Progenitor cell of endocrine pancreas (in vitro differentiated cells): ENCODE results near the gene FAM50A. TPM values are rescaled to one million over a fixed set of nuclear protein-coding genes. Genes with fewer than 3 reads are reported as not detected.
"Not testable (repeated sequence)": the region's sequence is repeated elsewhere in the genome, so short reads cannot be mapped to it uniquely, and the experiment has no call there.

Experiments
- DNase-seq: peaks from one replicate; pipeline ENCODE4 v3.0.0; 2021; ENCODE audit warnings: low spot score; ENCODE audit not compliant: unreplicated experiment
- H3K27ac Mint-ChIP-seq: 2 replicates; pipeline ENCODE4 v1.8.0; 2021; ENCODE audit warnings: mild to moderate bottlenecking, moderate library complexity, mixed read lengths
- H3K27me3 Mint-ChIP-seq: 2 replicates; pipeline ENCODE4 v1.8.0; 2021; ENCODE audit warnings: mixed read lengths
- H3K36me3 Mint-ChIP-seq: 2 replicates; pipeline ENCODE4 v1.8.0; 2022; ENCODE audit warnings: mixed read lengths; ENCODE audit not compliant: insufficient read depth
- H3K4me1 Mint-ChIP-seq: 2 replicates; pipeline ENCODE4 v1.8.0; 2021; ENCODE audit warnings: low read depth, mixed read lengths
- H3K4me3 Mint-ChIP-seq: 2 replicates; pipeline ENCODE4 v1.8.0; 2021; ENCODE audit warnings: low read depth, mild to moderate bottlenecking, moderate library complexity, mixed read lengths
- H3K9me3 Mint-ChIP-seq: 2 replicates; pipeline ENCODE4 v1.8.0; 2021; ENCODE audit warnings: low read depth, mixed read lengths
- microRNA-seq: library from miRNA; unstranded; fragments of <30 nt; microRNA quantifications from one replicate; pipeline ENCODE4 v1.1.0, GENCODE V29; 2020; ENCODE audit warnings: borderline number of aligned reads; ENCODE audit not compliant: unreplicated experiment
- total RNA-seq: library from RNA; stranded (reverse); gene quantifications from 2 replicates; pipeline ENCODE4 v1.2.1, GENCODE V29; 2021
- TF ChIP-seq, protein P1 (sequence below): fragments of 200-600 bp; sonication (generic); IDR thresholded peaks from one replicate; pipeline ENCODE4 v1.5.0; 2021; ENCODE audit warnings: antibody characterized with exemption, mild to moderate bottlenecking; ENCODE audit not compliant: unreplicated experiment

FAM50A gene
- total RNA-seq, 1 donor from 2014 or later = 65.8 TPM

DNA sequence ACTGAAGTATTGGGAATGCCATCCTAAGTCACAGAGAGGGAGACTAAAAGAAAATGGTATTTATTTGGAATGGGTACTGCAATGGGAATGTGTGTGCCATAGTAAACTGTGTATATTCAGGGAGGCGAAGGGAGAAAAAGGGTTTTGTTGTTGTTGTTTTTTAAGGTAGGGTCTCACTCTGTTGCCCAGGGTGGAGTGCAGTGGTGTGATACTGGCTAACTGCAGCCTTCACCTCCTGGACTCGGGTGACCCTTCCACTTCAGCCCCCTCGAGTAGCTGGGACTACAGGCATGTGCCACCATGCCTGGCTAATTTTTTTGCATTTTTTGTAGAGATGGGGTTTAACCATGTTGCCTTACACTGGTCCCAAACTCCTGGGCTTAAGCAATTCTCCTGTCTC lies 50.8 kb downstream of the FAM50A start:
- Mint-ChIP-seq H3K4me1 (peaks cover 4% of the 10 kb centered on the region), H3K27ac (no peak overlapping the region), H3K27me3 (no peaks in the 10 kb centered on the region), H3K36me3 (peaks cover under 1% of the 10 kb centered on the region), H3K9me3 (peaks cover 6% of the 10 kb centered on the region), H3K4me3 (no peak overlapping the region)
- TF ChIP-seq, protein P1, sequence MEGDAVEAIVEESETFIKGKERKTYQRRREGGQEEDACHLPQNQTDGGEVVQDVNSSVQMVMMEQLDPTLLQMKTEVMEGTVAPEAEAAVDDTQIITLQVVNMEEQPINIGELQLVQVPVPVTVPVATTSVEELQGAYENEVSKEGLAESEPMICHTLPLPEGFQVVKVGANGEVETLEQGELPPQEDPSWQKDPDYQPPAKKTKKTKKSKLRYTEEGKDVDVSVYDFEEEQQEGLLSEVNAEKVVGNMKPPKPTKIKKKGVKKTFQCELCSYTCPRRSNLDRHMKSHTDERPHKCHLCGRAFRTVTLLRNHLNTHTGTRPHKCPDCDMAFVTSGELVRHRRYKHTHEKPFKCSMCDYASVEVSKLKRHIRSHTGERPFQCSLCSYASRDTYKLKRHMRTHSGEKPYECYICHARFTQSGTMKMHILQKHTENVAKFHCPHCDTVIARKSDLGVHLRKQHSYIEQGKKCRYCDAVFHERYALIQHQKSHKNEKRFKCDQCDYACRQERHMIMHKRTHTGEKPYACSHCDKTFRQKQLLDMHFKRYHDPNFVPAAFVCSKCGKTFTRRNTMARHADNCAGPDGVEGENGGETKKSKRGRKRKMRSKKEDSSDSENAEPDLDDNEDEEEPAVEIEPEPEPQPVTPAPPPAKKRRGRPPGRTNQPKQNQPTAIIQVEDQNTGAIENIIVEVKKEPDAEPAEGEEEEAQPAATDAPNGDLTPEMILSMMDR = no peak
- no peak for DNase-seq

DNA sequence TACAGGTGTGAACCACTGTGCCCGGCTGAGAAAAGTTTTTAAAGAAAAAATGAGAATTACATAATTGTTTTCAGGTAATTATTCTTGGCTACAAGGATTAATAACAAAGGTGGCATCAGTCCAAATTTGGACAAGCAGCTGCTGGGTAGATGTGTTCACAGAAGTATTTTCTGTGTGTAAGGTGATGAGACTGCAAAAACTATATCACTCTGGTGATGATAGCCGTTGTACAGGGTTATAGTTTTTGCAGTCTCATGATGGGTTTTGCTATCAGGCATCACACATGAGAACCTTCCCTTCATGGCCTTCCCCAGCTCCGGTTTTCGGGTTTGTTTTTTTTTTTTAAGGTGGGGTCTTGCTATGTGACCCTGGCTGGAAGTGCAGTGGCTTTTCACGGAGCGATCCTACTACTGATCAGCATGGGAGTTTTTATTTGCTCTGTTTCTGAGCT lies 51.6 kb downstream of the FAM50A start:
- no peaks in the 10 kb centered on the region for H3K36me3 Mint-ChIP-seq
- peaks cover 3% of the 10 kb centered on the region for H3K4me1 Mint-ChIP-seq
- H3K9me3 Mint-ChIP-seq = peaks cover 6% of the 10 kb centered on the region
- H3K27me3 Mint-ChIP-seq = no peaks in the 10 kb centered on the region
- TF ChIP-seq, protein P1 = no peak
- DNase-seq = no peak
- H3K27ac Mint-ChIP-seq = no peak overlapping the region
- H3K4me3 Mint-ChIP-seq = no peak overlapping the region

DNA sequence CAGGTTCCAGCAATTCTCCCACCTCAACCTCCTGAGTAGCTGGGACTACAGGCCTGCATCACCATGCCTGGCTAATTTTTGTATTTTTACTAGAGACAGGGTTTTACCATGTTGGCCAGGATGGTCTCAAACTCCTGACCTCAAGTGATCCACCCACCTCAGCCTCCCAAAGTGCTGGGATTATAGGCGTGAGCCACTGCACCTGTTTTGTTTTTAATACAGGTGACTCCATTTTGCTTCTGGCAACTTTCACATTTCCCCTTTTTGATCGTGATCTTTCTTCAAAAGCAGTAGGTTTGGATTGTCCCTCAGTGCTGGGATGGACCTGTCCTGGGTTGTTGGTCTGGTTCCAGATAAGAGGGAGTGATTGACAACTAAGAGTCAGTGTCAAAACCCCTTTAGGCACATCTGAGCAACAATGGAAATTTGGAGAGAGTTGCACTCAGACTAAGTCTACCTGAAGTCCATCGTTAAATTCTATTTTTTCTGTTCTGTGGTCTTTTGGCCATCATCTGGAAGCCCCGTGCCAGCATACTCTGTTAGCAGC lies 52.7 kb downstream of the FAM50A start:
- not testable (repeated sequence) for H3K36me3 Mint-ChIP-seq, H3K9me3 Mint-ChIP-seq, H3K4me1 Mint-ChIP-seq

More for the DNA sequence above, 52.7 kb downstream of the FAM50A start:
- not testable (repeated sequence) for DNase-seq, H3K4me3 Mint-ChIP-seq, H3K27ac Mint-ChIP-seq, H3K27me3 Mint-ChIP-seq

Small RNAs within 50 kb of the gene (microRNA-seq; reads per million reads assigned to microRNA genes)
- 9.6 reads per million, percentile 16 among the genes with 10 or more reads in this experiment for gene MIR6858

Other genes starting within 250 kb of the FAM50A start
- gene OPN1MW2, start 224.4 kb upstream of the FAM50A start, total RNA-seq = not detected in 2 replicates
- gene OPN1MW3, start 186.6 kb upstream of the FAM50A start, total RNA-seq = not detected in 2 replicates
- not detected in 2 replicates for gene TEX28, start 149.0 kb upstream of the FAM50A start, total RNA-seq
- gene TKTL1, start 148.3 kb upstream of the FAM50A start, total RNA-seq = not detected in 2 replicates
- gene FLNA, start 69.5 kb upstream of the FAM50A start, total RNA-seq = 765 and 777 TPM in 2 replicates
- 42.5 and 45.9 TPM in 2 replicates for gene EMD, start 64.8 kb upstream of the FAM50A start, total RNA-seq
- gene RPL10, start 45.8 kb upstream of the FAM50A start, total RNA-seq = 2,364 and 2,443 TPM in 2 replicates
- gene DNASE1L1, start 34.9 kb upstream of the FAM50A start, total RNA-seq = 12.7 and 14.3 TPM in 2 replicates
- 34.5 and 38.4 TPM in 2 replicates for gene TAFAZZIN, start 32.6 kb upstream of the FAM50A start, total RNA-seq
- 82.1 and 87.5 TPM in 2 replicates for gene ATP6AP1, start 15.5 kb upstream of the FAM50A start, total RNA-seq
- gene GDI1, start 7.0 kb upstream of the FAM50A start, total RNA-seq = 149 and 151 TPM in 2 replicates
- gene PLXNA3, start 14.1 kb downstream of the FAM50A start, total RNA-seq = 135 and 148 TPM in 2 replicates
- gene LAGE3, start 35.1 kb downstream of the FAM50A start, total RNA-seq = 12.8 and 13.5 TPM in 2 replicates
- gene UBL4A, start 42.5 kb downstream of the FAM50A start, total RNA-seq = 17.7 and 20.0 TPM in 2 replicates
- 10.4 and 10.9 TPM in 2 replicates for gene SLC10A3, start 46.5 kb downstream of the FAM50A start, total RNA-seq
- 29.5 and 34.3 TPM in 2 replicates for gene FAM3A, start 72.1 kb downstream of the FAM50A start, total RNA-seq
- gene G6PD, start 102.7 kb downstream of the FAM50A start, total RNA-seq = 47.7 and 55.1 TPM in 2 replicates
- 16.7 and 19.1 TPM in 2 replicates for gene IKBKG, start 103.5 kb downstream of the FAM50A start, total RNA-seq
- not detected in 2 replicates for gene CTAG1A, start 141.0 kb downstream of the FAM50A start, total RNA-seq
- gene CTAG1B, start 175.1 kb downstream of the FAM50A start, total RNA-seq = not detected in 2 replicates
- gene CTAG2, start 209.4 kb downstream of the FAM50A start, total RNA-seq = not detected in 2 replicates